Measurements from ENCODE around the gene ABR. TPM values are rescaled to one million over a fixed set of nuclear protein-coding genes. Genes with fewer than 3 reads are reported as not detected.
A peak's percentile ranks its signal among the peaks of the same experiment; 100 is the strongest.
"Not testable (repeated sequence)": the region's sequence is repeated elsewhere in the genome, so short reads cannot be mapped to it uniquely, and the experiment has no call there.

ABR gene
- total RNA-seq, 1 donor from 2014 or later, result 24.5 TPM

DNA sequence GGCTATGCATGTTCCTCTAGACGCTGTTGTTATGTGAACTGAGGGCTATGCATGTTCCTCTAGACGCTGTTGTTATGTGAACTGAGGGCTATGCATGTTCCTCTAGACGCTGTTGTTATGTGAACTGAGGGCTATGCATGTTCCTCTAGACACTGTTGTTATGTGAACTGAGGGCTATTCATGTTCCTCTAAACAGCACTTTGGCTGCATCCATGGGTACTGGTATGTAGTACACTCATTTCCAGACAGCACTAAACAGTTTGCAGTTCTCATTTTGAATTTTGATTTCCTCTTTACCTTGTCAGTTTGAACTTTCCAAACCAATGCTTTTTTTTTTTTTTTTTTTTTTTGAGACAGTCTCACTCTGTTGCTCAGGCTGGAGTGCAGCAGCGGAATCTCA lies 114.4 kb downstream of the ABR start:
- H3K36me3 ChIP-seq (ENCODE audit: control insufficient read depth in 3 of 3, insufficient read depth in 3 of 3, low read length in 3 of 3), result peaks cover 24 to 37% (median 33%) of the 10 kb centered on the region in 3 donors
- H3K9me3 ChIP-seq (ENCODE audit: control insufficient read depth in 3 of 3, low read length in 3 of 3); H3K27ac ChIP-seq (ENCODE audit: low read depth, low read length); H3K4me1 ChIP-seq (ENCODE audit: control insufficient read depth in 3 of 3, insufficient read depth in 3 of 3, low read length in 3 of 3); H3K4me3 ChIP-seq (ENCODE audit: low read length in 3 of 3); H3K9ac ChIP-seq (ENCODE audit: low read depth in 1 of 3, low read length in 3 of 3); H3K27me3 ChIP-seq (ENCODE audit: control insufficient read depth in 3 of 3, insufficient read depth in 3 of 3, low read length in 3 of 3): not testable (repeated sequence)

GRCh38 chr17:1060991-1061390 lies 118.8 kb downstream of the ABR start:
- Histone ChIP-seq H3K27me3 (ENCODE audit: control insufficient read depth in 3 of 3, insufficient read depth in 3 of 3, low read length in 3 of 3) (no peaks in the 10 kb centered on the region), H3K27ac (ENCODE audit: low read depth, low read length) (no peak overlapping the region), H3K4me3 (ENCODE audit: low read length in 3 of 3) (no peak overlapping the region), H3K9me3 (ENCODE audit: control insufficient read depth in 3 of 3, low read length in 3 of 3) (no peaks in the 10 kb centered on the region), H3K9ac (ENCODE audit: low read depth in 1 of 3, low read length in 3 of 3) (no peak overlapping the region), H3K36me3 (ENCODE audit: control insufficient read depth in 3 of 3, insufficient read depth in 3 of 3, low read length in 3 of 3) (peaks cover 14 to 29% (median 27%) of the 10 kb centered on the region in 3 donors), H3K4me1 (ENCODE audit: control insufficient read depth in 3 of 3, insufficient read depth in 3 of 3, low read length in 3 of 3) (peaks cover under 1% of the 10 kb centered on the region in 3 donors)

DNA sequence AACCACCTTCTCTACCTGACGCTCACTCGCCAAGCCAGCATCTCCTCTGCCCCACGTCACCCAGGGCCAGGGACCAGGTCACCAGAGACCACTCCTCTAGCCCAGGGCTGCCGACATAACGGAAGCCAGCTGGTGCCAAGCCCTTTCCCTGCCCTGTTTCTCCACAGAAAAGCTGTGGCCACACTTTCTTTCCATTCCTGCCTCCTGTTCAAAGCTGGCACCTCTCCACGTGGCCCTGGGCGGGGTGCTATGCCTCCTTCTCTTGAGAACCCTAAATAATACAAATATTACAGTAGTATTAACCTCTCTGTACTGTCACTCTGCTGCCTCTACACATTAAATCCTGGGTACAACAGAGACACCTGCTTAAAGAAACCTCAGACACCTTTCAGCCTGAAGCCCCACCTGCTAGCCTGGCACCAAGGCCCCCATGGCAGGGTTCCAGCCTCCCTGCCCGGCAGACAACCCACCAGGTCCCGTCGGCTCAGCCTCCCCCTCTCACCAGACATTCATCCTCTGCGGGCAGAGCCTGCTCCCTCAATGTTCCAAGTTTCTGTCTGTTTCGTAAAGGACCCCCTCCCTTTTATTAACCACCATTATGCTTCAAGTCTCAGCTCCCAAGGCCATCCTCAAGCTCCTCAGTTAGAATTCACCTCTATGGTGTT lies 120.5 kb downstream of the ABR start:
- H3K27ac ChIP-seq (ENCODE audit: low read depth, low read length), result no peak overlapping the region
- no peaks in the 10 kb centered on the region for H3K9me3 ChIP-seq (ENCODE audit: control insufficient read depth in 3 of 3, low read length in 3 of 3)
- no peak overlapping the region for H3K4me3 ChIP-seq (ENCODE audit: low read length in 3 of 3)
- H3K9ac ChIP-seq (ENCODE audit: low read depth in 1 of 3, low read length in 3 of 3), result no peak overlapping the region
- no peaks in the 10 kb centered on the region for H3K27me3 ChIP-seq (ENCODE audit: control insufficient read depth in 3 of 3, insufficient read depth in 3 of 3, low read length in 3 of 3)
- peaks cover 3 to 4% (median 3%) of the 10 kb centered on the region in 3 donors for H3K4me1 ChIP-seq (ENCODE audit: control insufficient read depth in 3 of 3, insufficient read depth in 3 of 3, low read length in 3 of 3)
- H3K36me3 ChIP-seq (ENCODE audit: control insufficient read depth in 3 of 3, insufficient read depth in 3 of 3, low read length in 3 of 3), result peaks cover 14 to 35% (median 27%) of the 10 kb centered on the region in 3 donors

DNA sequence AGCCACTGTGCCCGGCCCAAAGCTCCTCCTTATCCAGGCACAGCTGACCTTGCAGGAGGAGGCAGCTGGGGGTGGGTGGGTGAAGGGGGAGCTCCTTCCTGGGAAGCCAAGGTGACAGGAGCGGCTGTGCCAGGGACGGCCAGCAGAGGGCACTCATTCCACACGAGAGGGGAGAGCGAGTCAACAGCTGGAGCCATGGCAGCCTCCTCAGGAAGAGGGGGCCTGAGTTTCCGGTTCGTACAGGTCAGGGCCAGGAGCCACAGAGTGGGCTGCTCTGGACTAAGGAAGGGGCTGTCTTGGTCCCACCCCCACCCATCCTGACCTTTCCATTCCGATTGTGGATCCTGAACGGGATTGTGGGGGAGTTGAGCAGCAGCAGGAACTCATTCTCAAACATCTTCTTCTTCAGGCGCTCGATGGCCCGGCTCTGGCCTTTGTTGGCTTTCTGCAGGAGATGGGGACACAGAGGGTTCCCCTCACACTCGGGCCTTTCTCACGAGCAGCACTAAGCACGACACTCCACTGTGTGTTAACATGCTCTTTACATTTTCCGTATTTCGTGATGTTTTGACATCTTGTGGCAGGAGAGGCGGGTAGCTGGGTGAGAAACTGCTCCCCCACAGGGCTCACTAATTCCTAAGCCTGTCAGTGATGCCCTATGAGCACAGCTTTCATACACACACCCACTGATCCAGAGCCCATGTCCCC lies 121.2 kb downstream of the ABR start:
- Histone ChIP-seq H3K36me3 (ENCODE audit: control insufficient read depth in 3 of 3, insufficient read depth in 3 of 3, low read length in 3 of 3) (peaks cover 16 to 40% (median 33%) of the 10 kb centered on the region in 3 donors), H3K4me1 (ENCODE audit: control insufficient read depth in 3 of 3, insufficient read depth in 3 of 3, low read length in 3 of 3) (peaks cover 3 to 4% (median 3%) of the 10 kb centered on the region in 3 donors), H3K27ac (ENCODE audit: low read depth, low read length) (no peak overlapping the region), H3K9me3 (ENCODE audit: control insufficient read depth in 3 of 3, low read length in 3 of 3) (no peaks in the 10 kb centered on the region), H3K4me3 (ENCODE audit: low read length in 3 of 3) (no peak overlapping the region), H3K27me3 (ENCODE audit: control insufficient read depth in 3 of 3, insufficient read depth in 3 of 3, low read length in 3 of 3) (no peaks in the 10 kb centered on the region), H3K9ac (ENCODE audit: low read depth in 1 of 3, low read length in 3 of 3) (no peak overlapping the region)

- Histone ChIP-seq H3K27ac (ENCODE audit: low read depth, low read length) (no peak overlapping the region), H3K9me3 (ENCODE audit: control insufficient read depth in 3 of 3, low read length in 3 of 3) (no peaks in the 10 kb centered on the region), H3K9ac (ENCODE audit: low read depth in 1 of 3, low read length in 3 of 3) (peak overlapping the region in 1 of 3 donors; percentile 20), H3K4me3 (ENCODE audit: low read length in 3 of 3) (no peak overlapping the region), H3K4me1 (ENCODE audit: control insufficient read depth in 3 of 3, insufficient read depth in 3 of 3, low read length in 3 of 3) (peaks cover 3 to 6% (median 3%) of the 10 kb centered on the region in 3 donors), H3K36me3 (ENCODE audit: control insufficient read depth in 3 of 3, insufficient read depth in 3 of 3, low read length in 3 of 3) (peaks cover 12 to 34% (median 30%) of the 10 kb centered on the region in 3 donors), H3K27me3 (ENCODE audit: control insufficient read depth in 3 of 3, insufficient read depth in 3 of 3, low read length in 3 of 3) (no peaks in the 10 kb centered on the region)
Measured at GRCh38 chr17:1056761-1057160, 123.0 kb downstream of the ABR start.

DNA sequence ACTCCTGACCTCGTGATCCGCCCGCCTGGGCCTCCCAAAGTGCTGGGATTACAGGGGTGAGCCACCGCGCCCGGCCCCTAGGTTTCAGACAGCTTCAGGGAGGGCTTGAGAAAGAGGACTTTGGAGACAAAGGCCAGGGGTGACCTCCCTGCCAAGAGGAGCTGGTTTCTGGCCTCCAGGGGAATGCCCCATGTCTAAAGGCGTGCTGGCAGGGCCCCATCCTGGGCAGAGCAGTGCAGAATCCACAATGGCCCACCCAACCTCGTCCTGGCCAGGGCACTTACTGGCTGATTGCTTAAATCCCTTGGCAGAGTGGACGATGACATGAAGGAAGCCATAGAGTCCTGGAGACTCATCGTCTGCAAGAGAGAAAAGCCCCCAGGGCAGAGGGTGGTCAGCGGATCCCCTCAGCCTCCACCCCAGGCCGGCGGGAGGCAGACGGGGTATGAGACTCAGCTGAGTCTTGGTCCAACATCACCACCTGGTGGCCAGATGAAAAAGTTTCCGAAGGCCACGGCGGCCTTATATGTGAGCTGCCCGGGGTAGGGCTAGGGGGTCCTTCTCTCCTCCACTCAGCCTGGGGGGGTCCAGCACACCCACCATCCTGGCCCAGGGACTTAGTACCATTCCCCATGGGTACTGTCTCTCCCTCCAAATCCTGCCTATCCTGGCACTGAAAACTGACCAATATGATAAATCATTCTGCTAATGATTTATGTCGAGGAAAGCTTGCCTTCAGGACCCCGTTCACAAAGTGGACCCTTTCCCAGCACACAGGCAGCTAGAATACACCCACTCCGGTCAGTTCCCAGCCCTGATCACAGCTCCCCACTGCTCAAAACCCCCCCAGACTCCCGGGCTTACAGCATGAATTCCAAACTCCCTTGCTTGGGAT lies 123.8 kb downstream of the ABR start:
- Histone ChIP-seq H3K27me3 (ENCODE audit: control insufficient read depth in 3 of 3, insufficient read depth in 3 of 3, low read length in 3 of 3) (no peaks in the 10 kb centered on the region), H3K27ac (ENCODE audit: low read depth, low read length) (no peak overlapping the region), H3K9ac (ENCODE audit: low read depth in 1 of 3, low read length in 3 of 3) (peak overlapping the region in 1 of 3 donors; percentile 40), H3K4me3 (ENCODE audit: low read length in 3 of 3) (no peak overlapping the region), H3K4me1 (ENCODE audit: control insufficient read depth in 3 of 3, insufficient read depth in 3 of 3, low read length in 3 of 3) (peaks cover 3 to 6% (median 3%) of the 10 kb centered on the region in 3 donors), H3K9me3 (ENCODE audit: control insufficient read depth in 3 of 3, low read length in 3 of 3) (no peaks in the 10 kb centered on the region), H3K36me3 (ENCODE audit: control insufficient read depth in 3 of 3, insufficient read depth in 3 of 3, low read length in 3 of 3) (peaks cover 11 to 34% (median 30%) of the 10 kb centered on the region in 3 donors)

GRCh38 chr17:1055231-1055630 lies 124.5 kb downstream of the ABR start:
- no peaks in the 10 kb centered on the region for H3K27me3 ChIP-seq (ENCODE audit: control insufficient read depth in 3 of 3, insufficient read depth in 3 of 3, low read length in 3 of 3)
- H3K4me3 ChIP-seq (ENCODE audit: low read length in 3 of 3), result no peak overlapping the region
- H3K27ac ChIP-seq (ENCODE audit: low read depth, low read length), result no peak overlapping the region
- H3K4me1 ChIP-seq (ENCODE audit: control insufficient read depth in 3 of 3, insufficient read depth in 3 of 3, low read length in 3 of 3), result peaks cover 3 to 6% (median 3%) of the 10 kb centered on the region in 3 donors
- H3K36me3 ChIP-seq (ENCODE audit: control insufficient read depth in 3 of 3, insufficient read depth in 3 of 3, low read length in 3 of 3), result peaks cover 11 to 34% (median 30%) of the 10 kb centered on the region in 3 donors
- no peaks in the 10 kb centered on the region for H3K9me3 ChIP-seq (ENCODE audit: control insufficient read depth in 3 of 3, low read length in 3 of 3)
- H3K9ac ChIP-seq (ENCODE audit: low read depth in 1 of 3, low read length in 3 of 3), result no peak overlapping the region

DNA sequence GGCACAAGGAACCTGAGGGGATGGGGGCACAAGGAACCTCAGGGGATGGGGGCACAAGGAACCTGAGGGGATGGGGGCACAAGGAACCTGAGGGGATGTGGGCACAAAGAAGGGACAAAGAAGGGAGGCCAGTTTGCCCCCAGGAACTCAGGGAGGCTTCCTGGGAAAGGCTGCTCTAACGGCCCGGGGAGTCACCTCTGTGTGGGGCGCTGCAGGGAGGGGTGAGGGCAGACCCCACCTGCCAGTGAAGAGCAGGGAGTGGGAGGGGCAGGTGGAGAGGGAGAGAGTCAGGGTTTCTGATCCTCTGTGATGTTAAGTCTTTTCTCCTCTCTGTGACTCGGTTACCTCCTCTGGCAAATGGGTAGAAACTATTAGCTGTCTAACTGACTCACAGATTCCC lies 125.1 kb downstream of the ABR start:
- Histone ChIP-seq H3K9me3 (ENCODE audit: control insufficient read depth in 3 of 3, low read length in 3 of 3) (no peaks in the 10 kb centered on the region), H3K27me3 (ENCODE audit: control insufficient read depth in 3 of 3, insufficient read depth in 3 of 3, low read length in 3 of 3) (no peaks in the 10 kb centered on the region), H3K4me1 (ENCODE audit: control insufficient read depth in 3 of 3, insufficient read depth in 3 of 3, low read length in 3 of 3) (peaks cover 3 to 6% (median 3%) of the 10 kb centered on the region in 3 donors), H3K36me3 (ENCODE audit: control insufficient read depth in 3 of 3, insufficient read depth in 3 of 3, low read length in 3 of 3) (peaks cover 12 to 35% (median 32%) of the 10 kb centered on the region in 3 donors), H3K9ac (ENCODE audit: low read depth in 1 of 3, low read length in 3 of 3) (no peak overlapping the region), H3K4me3 (ENCODE audit: low read length in 3 of 3) (no peak overlapping the region), H3K27ac (ENCODE audit: low read depth, low read length) (no peak overlapping the region)

- no peak overlapping the region for H3K27ac ChIP-seq (ENCODE audit: low read depth, low read length)
- H3K36me3 ChIP-seq (ENCODE audit: control insufficient read depth in 3 of 3, insufficient read depth in 3 of 3, low read length in 3 of 3), result peaks cover 13 to 33% (median 30%) of the 10 kb centered on the region in 3 donors
- no peaks in the 10 kb centered on the region for H3K9me3 ChIP-seq (ENCODE audit: control insufficient read depth in 3 of 3, low read length in 3 of 3)
Measured at GRCh38 chr17:1053661-1054360, 126.0 kb downstream of the ABR start.

More at GRCh38 chr17:1053661-1054360, 126.0 kb downstream of the ABR start:
- no peaks in the 10 kb centered on the region for H3K27me3 ChIP-seq (ENCODE audit: control insufficient read depth in 3 of 3, insufficient read depth in 3 of 3, low read length in 3 of 3)
- peaks cover 3 to 6% (median 3%) of the 10 kb centered on the region in 3 donors for H3K4me1 ChIP-seq (ENCODE audit: control insufficient read depth in 3 of 3, insufficient read depth in 3 of 3, low read length in 3 of 3)
- no peak overlapping the region for H3K4me3 ChIP-seq (ENCODE audit: low read length in 3 of 3)
- no peak overlapping the region for H3K9ac ChIP-seq (ENCODE audit: low read depth in 1 of 3, low read length in 3 of 3)

Measured in skeletal muscle tissue (tissue), 4 donors.